ENCODE data around the gene WDR59.

GRCh38 chr16:75021410-75021809 is 36.5 kb upstream of the WDR59 start:
- TF ChIP-seq CTCF (IDR thresholded peaks at IDR 0.05; ENCODE audit: low read depth, low read length) (no peak), MAX (IDR thresholded peaks at IDR 0.05; ENCODE audit: low read depth, low read length) (no peak), MYC (IDR thresholded peaks at IDR 0.05; ENCODE audit: low read depth, low read length) (no peak), POLR2A (IDR thresholded peaks at IDR 0.05; ENCODE audit: extremely low read depth, insufficient read length) (no peak)

Measured in NB4 (cell line).